BE2C (cell line): ENCODE measurements around the gene GPD2.

ENCODE experiments used
- DNase-seq: peaks from one replicate; pipeline ENCODE4 v3.0.0-alpha.2; 2020
- H3K27me3 ChIP-seq: fragments of 250-450 bp; sonication (Bioruptor Pico); 2 replicates; pipeline ENCODE4 v1.5.1; 2020; ENCODE audit warnings: mild to moderate bottlenecking
- H3K36me3 ChIP-seq: fragments of 250-450 bp; sonication (Bioruptor Pico); 2 replicates; pipeline ENCODE4 v1.5.1; 2020; ENCODE audit warnings: mild to moderate bottlenecking
- H3K4me1 ChIP-seq: fragments of 250-450 bp; sonication (Bioruptor Pico); 2 replicates; pipeline ENCODE4 v1.5.1; 2020
- H3K4me3 ChIP-seq: 2 replicates; pipeline ENCODE4 v1.5.1; 2011; ENCODE audit warnings: low read depth, low read length
- H3K9me3 ChIP-seq: fragments of 250-450 bp; sonication (Bioruptor Pico); 2 replicates; pipeline ENCODE4 v1.5.1; 2020
- CTCF ChIP-seq: IDR thresholded peaks from 2 replicates; pipeline ENCODE4 v1.5.1; 2012; ENCODE audit warnings: mild to moderate bottlenecking, low read depth, low read length

The GPD2 gene

GRCh38 chr2:156553714-156554442, 117.7 kb downstream of the GPD2 start:
- Histone ChIP-seq H3K4me1 (no peaks in the 10 kb centered on the region), H3K9me3 (no peaks in the 10 kb centered on the region), H3K4me3 (no peak overlapping the region), H3K36me3 (no peaks in the 10 kb centered on the region), H3K27me3 (no peaks in the 10 kb centered on the region)
- TF ChIP-seq CTCF = no peak
- no peak for DNase-seq

GRCh38 chr2:156561326-156561725, 125.1 kb downstream of the GPD2 start:
- Histone ChIP-seq H3K9me3 (no peaks in the 10 kb centered on the region), H3K4me3 (no peak overlapping the region), H3K4me1 (no peaks in the 10 kb centered on the region), H3K27me3 (no peaks in the 10 kb centered on the region), H3K36me3 (no peaks in the 10 kb centered on the region)
- no peak for TF ChIP-seq CTCF
- no peak for DNase-seq

- no peaks in the 10 kb centered on the region for H3K27me3 ChIP-seq
- H3K9me3 ChIP-seq = no peaks in the 10 kb centered on the region
- no peak for TF ChIP-seq CTCF
- H3K36me3 ChIP-seq = no peaks in the 10 kb centered on the region
- H3K4me1 ChIP-seq = no peaks in the 10 kb centered on the region
- no peak for DNase-seq
- no peak overlapping the region for H3K4me3 ChIP-seq
Observed at GRCh38 chr2:156562124-156562523, 125.9 kb downstream of the GPD2 start.

GRCh38 chr2:156563994-156564753, 128.0 kb downstream of the GPD2 start:
- H3K36me3 ChIP-seq = no peaks in the 10 kb centered on the region
- H3K4me1 ChIP-seq = no peaks in the 10 kb centered on the region
- no peak for TF ChIP-seq CTCF
- no peak overlapping the region for H3K4me3 ChIP-seq
- H3K27me3 ChIP-seq = no peaks in the 10 kb centered on the region
- no peaks in the 10 kb centered on the region for H3K9me3 ChIP-seq
- DNase-seq = no peak

GRCh38 chr2:156565066-156565710, 129.0 kb downstream of the GPD2 start:
- Histone ChIP-seq H3K36me3 (no peaks in the 10 kb centered on the region), H3K4me1 (no peaks in the 10 kb centered on the region), H3K9me3 (no peaks in the 10 kb centered on the region), H3K27me3 (no peaks in the 10 kb centered on the region), H3K4me3 (no peak overlapping the region)
- TF ChIP-seq CTCF = no peak
- DNase-seq = no peak
